Measurements from ENCODE around the gene KCNJ5. TPM values are rescaled to one million over a fixed set of nuclear protein-coding genes. Genes with fewer than 3 reads are reported as not detected.
A peak's percentile ranks its signal among the peaks of the same experiment; 100 is the strongest.

Gene KCNJ5
- total RNA-seq, 4 donors from 2014 or later, result 0.15 to 1.0 (median 0.59) TPM; not detected in 1

DNA sequence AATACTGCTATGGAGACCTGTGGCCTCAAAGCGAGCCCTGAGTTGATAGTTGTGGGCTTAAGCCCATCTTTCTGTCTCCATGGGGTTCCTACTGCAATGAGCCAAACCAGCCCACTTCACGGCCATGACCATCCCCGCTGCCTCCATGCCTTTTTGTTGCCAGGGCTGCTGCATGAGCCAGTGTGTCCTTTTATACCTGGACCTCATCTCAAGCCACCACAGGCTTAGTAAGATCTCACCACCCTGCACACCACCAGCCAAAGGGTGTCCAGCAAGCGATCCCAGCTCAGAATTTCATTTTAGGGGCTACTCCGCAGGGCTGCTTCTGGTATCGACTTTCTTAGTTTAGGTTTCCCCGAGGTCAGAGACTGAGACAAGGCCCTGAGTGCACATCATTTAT lies 43.2 kb downstream of the KCNJ5 start:
- no peak overlapping the region for H3K4me3 ChIP-seq (ENCODE audit: low read depth, poor library complexity, severe bottlenecking)
- intact Hi-C loops (cut with DNase I; ENCODE audit: low total_unique reads), result no loop called here
- no peak for DNase-seq (ENCODE audit: low spot score in 2 of 2)
- 92 to 96% methylated on average over 7 of the region's 7 CpGs for WGBS, 2 donors
- TF ChIP-seq POLR2A (IDR thresholded peaks at IDR 0.05), result no peak
- TF ChIP-seq CTCF (IDR thresholded peaks at IDR 0.05), result no peak

DNA sequence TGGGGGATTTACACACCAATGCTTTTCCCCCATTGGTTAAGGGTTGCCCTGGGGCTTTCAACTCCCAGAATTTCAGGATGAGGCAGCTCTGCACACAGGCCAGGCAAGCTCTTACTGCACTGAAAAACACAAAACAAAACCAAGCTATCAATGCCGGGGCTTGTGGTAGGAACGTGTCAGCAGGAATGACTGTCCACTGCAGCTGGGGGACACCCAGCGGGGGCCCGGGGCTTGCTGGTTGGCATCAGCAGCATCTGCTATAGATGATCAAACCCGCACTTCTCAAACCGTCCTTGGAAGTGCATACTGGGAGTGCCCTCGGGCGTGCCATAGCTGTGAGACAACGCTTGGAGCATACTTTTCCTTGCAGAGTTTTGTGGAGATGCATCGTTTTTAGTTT lies 43.8 kb downstream of the KCNJ5 start:
- TF ChIP-seq POLR2A (IDR thresholded peaks at IDR 0.05), result no peak
- no peak for TF ChIP-seq CTCF (IDR thresholded peaks at IDR 0.05)
- 78 to 79% methylated on average over 9 to 10 of the region's 10 CpGs for WGBS, 2 donors

GRCh38 chr11:128936606-128937251 lies 45.6 kb downstream of the KCNJ5 start:
- WGBS, 2 donors, result 80 to 90% methylated on average over 16 of the region's 16 CpGs
- intact Hi-C loops (cut with DNase I; ENCODE audit: low total_unique reads), result no loop called here
- DNase-seq (ENCODE audit: low spot score in 2 of 2), result no peak
- no peak overlapping the region for H3K4me3 ChIP-seq (ENCODE audit: low read depth, poor library complexity, severe bottlenecking)
- TF ChIP-seq POLR2A (IDR thresholded peaks at IDR 0.05) (no peak), CTCF (IDR thresholded peaks at IDR 0.05) (no peak)

More for the DNA sequence above, 43.8 kb downstream of the KCNJ5 start:
- no peak for DNase-seq (ENCODE audit: low spot score in 2 of 2)
- H3K4me3 ChIP-seq (ENCODE audit: low read depth, poor library complexity, severe bottlenecking), result no peak overlapping the region
- intact Hi-C loops (cut with DNase I; ENCODE audit: low total_unique reads), result no loop called here

DNA sequence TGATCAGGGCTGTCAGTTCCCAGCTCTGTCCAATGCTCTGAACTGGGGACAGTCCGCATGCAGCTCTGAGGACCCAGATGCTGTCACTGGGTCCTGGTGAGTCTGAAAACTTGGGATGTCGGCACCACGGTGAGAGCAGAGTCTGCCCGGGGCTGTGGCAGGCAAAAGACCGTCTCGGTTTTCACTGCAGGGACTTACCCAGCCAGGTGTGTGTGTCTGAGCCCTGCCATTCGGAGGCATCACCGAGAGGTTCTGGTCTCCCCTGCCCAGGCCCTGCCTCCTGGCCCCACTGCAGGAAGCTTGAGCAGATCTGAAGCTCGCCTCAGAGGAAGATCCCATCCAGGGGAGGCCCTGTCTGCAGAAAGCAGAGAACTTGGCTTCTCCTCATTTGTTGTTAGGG lies 46.3 kb downstream of the KCNJ5 start:
- intact Hi-C loops (cut with DNase I; ENCODE audit: low total_unique reads), result no loop called here
- TF ChIP-seq CTCF (IDR thresholded peaks at IDR 0.05) (no peak), POLR2A (IDR thresholded peaks at IDR 0.05) (no peak)
- H3K4me3 ChIP-seq (ENCODE audit: low read depth, poor library complexity, severe bottlenecking), result no peak overlapping the region
- DNase-seq (ENCODE audit: low spot score in 2 of 2), result peak in 1 of 2 donors; percentile 85
- WGBS, 2 donors, result 17 to 77% methylated on average over 5 of the region's 9 CpGs

- peak in 1 of 2 donors; percentile 83 for DNase-seq (ENCODE audit: low spot score in 2 of 2)
- intact Hi-C loops (cut with DNase I; ENCODE audit: low total_unique reads), result no loop called here
- no peak overlapping the region for H3K4me3 ChIP-seq (ENCODE audit: low read depth, poor library complexity, severe bottlenecking)
- TF ChIP-seq CTCF (IDR thresholded peaks at IDR 0.05) (no peak), POLR2A (IDR thresholded peaks at IDR 0.05) (no peak)
- WGBS, 2 donors, result 76 to 84% methylated on average over 16 of the region's 16 CpGs
Observed at GRCh38 chr11:128938156-128938885, 47.2 kb downstream of the KCNJ5 start.
